ENCODE results near the gene NOS1AP. TPM values are rescaled to one million over a fixed set of nuclear protein-coding genes. Genes with fewer than 3 reads are reported as not detected.

The NOS1AP gene
- total and polyA plus RNA-seq, 12 donors: 0.37 to 12.0 (median 3.1) TPM

- Histone ChIP-seq H3K27ac (no peak overlapping the region), H3K27me3 (no peaks in the 10 kb centered on the region), H3K9me3 (replicated peaks in 1 of 3) (no peaks in the 10 kb centered on the region), H3K4me1 (replicated peaks in 1 of 2) (no peaks in the 10 kb centered on the region), H3K36me3 (replicated peaks in 1 of 2) (no peaks in the 10 kb centered on the region), H3K4me3 (no peak overlapping the region)
- no peak for DNase-seq
- no peak for TF ChIP-seq CTCF (IDR thresholded peaks at IDR 0.05)
- no peak for TF ChIP-seq POLR2A (IDR thresholded peaks at IDR 0.05)
- intact Hi-C loops (cut with DNase I): no loop called here
- WGBS, 4 donors: 81 to 85% (median 84%) methylated on average over 8 of the region's 8 CpGs
Observed at GRCh38 chr1:162375463-162375862, 306.0 kb downstream of the NOS1AP start.

- H3K4me1 ChIP-seq (replicated peaks in 1 of 2): no peaks in the 10 kb centered on the region
- no peaks in the 10 kb centered on the region for H3K9me3 ChIP-seq (replicated peaks in 1 of 3)
- no peak within 1 kb of the TSS for H3K27ac ChIP-seq
- DNase-seq: no peak
- no peaks in the 10 kb centered on the region for H3K36me3 ChIP-seq (replicated peaks in 1 of 2)
- TF ChIP-seq CTCF (IDR thresholded peaks at IDR 0.05): no peak
- TF ChIP-seq POLR2A (IDR thresholded peaks at IDR 0.05): no peak
- H3K27me3 ChIP-seq: no peaks in the 10 kb centered on the region
- 93 to 100% (median 94%) methylated on average over 5 of the region's 5 CpGs for WGBS, 4 donors
- intact Hi-C loops (cut with DNase I): no loop called here
- H3K4me3 ChIP-seq: no peak within 1 kb of the TSS
Observed at GRCh38 chr1:162376691-162377090, 307.2 kb downstream of the NOS1AP start, which contains the start of gene SPATA46. SPATA46 (minus strand) TSS chr1:162376854; CDS start chr1:162376790, 64 bp downstream.

- Histone ChIP-seq H3K36me3 (replicated peaks in 1 of 2) (no peaks in the 10 kb centered on the region), H3K4me3 (no peak overlapping the region), H3K9me3 (replicated peaks in 1 of 3) (no peaks in the 10 kb centered on the region), H3K4me1 (replicated peaks in 1 of 2) (no peaks in the 10 kb centered on the region), H3K27me3 (no peaks in the 10 kb centered on the region), H3K27ac (no peak overlapping the region)
- TF ChIP-seq POLR2A (IDR thresholded peaks at IDR 0.05) (no peak), CTCF (IDR thresholded peaks at IDR 0.05) (no peak)
- 69 to 88% (median 81%) methylated on average over 5 to 6 of the region's 6 CpGs for WGBS, 4 donors
- peak in 1 of 7 donors; percentile 44 for DNase-seq
- intact Hi-C loops (cut with DNase I): no loop called here
Observed at GRCh38 chr1:162380061-162380846, 310.8 kb downstream of the NOS1AP start.

- Histone ChIP-seq H3K36me3 (replicated peaks in 1 of 2) (no peaks in the 10 kb centered on the region), H3K4me3 (no peak within 1 kb of the TSS), H3K27ac (no peak within 1 kb of the TSS), H3K9me3 (replicated peaks in 1 of 3) (no peaks in the 10 kb centered on the region), H3K27me3 (no peaks in the 10 kb centered on the region), H3K4me1 (replicated peaks in 1 of 2) (no peaks in the 10 kb centered on the region)
- no peak for TF ChIP-seq POLR2A (IDR thresholded peaks at IDR 0.05)
- no peak for TF ChIP-seq CTCF (IDR thresholded peaks at IDR 0.05)
- intact Hi-C loops (cut with DNase I): no loop called here
- no peak for DNase-seq
- 92 to 97% (median 95%) methylated on average over 3 of the region's 3 CpGs for WGBS, 4 donors
Observed at GRCh38 chr1:162381383-162381782, 311.9 kb downstream of the NOS1AP start, which contains the start of gene C1orf226. C1orf226 (plus strand) TSS chr1:162381728; CDS start chr1:162381902, 174 bp downstream.
